Stimulated activated naive B cell treated with anti-CD40 and anti-IgM and Interleukin-4, amounts not matched to agents 10 μg/mL and 1 μg/mL and 100 μg/mL, for 72 hours (primary cell): ENCODE results near the gene NDUFS6.
A peak's percentile ranks its signal among the peaks of the same experiment; 100 is the strongest.

Source experiments
- ATAC-seq, 2 donors: fragments of 150-1000 bp; cut with Tn5 transposase; replicated peaks; 2 replicates each; pipeline ENCODE4 v1.10.0; 2021; ENCODE audit warnings: moderate library complexity in 1 of 2
- DNase-seq: peaks from one replicate; pipeline ENCODE4 v3.0.0; 2021
- H3K27ac Mint-ChIP-seq: one replicate; pipeline ENCODE4 v1.8.0; 2022; ENCODE audit warnings: mild to moderate bottlenecking, mixed read lengths
- H3K27me3 Mint-ChIP-seq, 2 donors: one replicate each; pipeline ENCODE4 v1.8.0; 2022; ENCODE audit warnings: mixed read lengths in 2 of 2
- H3K36me3 Mint-ChIP-seq, 2 donors: one replicate each; pipeline ENCODE4 v1.8.0; 2022; ENCODE audit warnings: mixed read lengths in 2 of 2, mild to moderate bottlenecking in 1 of 2
- H3K4me1 Mint-ChIP-seq, 2 donors: one replicate each; pipeline ENCODE4 v1.8.0; 2022; ENCODE audit warnings: mixed read lengths in 2 of 2, mild to moderate bottlenecking in 1 of 2
- H3K4me3 Mint-ChIP-seq, 2 donors: one replicate each; pipeline ENCODE4 v1.8.0; 2022; ENCODE audit warnings: mild to moderate bottlenecking in 2 of 2, mixed read lengths in 2 of 2, moderate library complexity in 1 of 2
- H3K9me3 Mint-ChIP-seq, 2 donors: one replicate each; pipeline ENCODE4 v1.8.0; 2022; ENCODE audit warnings: mixed read lengths in 2 of 2, mild to moderate bottlenecking in 1 of 2

Gene NDUFS6

GRCh38 chr5:1801222-1801966 is at the start of gene NDUFS6:
Gene NDUFS6 (plus strand): TSS chr5:1801407. CDS start chr5:1801418, 11 bp downstream.
- Mint-ChIP-seq H3K9me3 (no peaks in the 10 kb centered on the region), H3K36me3 (peaks cover 47 to 51% of the 10 kb centered on the region in 2 donors), H3K27me3 (no peaks in the 10 kb centered on the region), H3K4me3 (peak within 1 kb of the TSS; percentile 92 to 98), H3K4me1 (peaks cover 36 to 53% of the 10 kb centered on the region in 2 donors), H3K27ac (peak within 1 kb of the TSS; percentile 86)
- peak; percentile 64 to 70 for ATAC-seq
- DNase-seq = peak; percentile 71

DNA sequence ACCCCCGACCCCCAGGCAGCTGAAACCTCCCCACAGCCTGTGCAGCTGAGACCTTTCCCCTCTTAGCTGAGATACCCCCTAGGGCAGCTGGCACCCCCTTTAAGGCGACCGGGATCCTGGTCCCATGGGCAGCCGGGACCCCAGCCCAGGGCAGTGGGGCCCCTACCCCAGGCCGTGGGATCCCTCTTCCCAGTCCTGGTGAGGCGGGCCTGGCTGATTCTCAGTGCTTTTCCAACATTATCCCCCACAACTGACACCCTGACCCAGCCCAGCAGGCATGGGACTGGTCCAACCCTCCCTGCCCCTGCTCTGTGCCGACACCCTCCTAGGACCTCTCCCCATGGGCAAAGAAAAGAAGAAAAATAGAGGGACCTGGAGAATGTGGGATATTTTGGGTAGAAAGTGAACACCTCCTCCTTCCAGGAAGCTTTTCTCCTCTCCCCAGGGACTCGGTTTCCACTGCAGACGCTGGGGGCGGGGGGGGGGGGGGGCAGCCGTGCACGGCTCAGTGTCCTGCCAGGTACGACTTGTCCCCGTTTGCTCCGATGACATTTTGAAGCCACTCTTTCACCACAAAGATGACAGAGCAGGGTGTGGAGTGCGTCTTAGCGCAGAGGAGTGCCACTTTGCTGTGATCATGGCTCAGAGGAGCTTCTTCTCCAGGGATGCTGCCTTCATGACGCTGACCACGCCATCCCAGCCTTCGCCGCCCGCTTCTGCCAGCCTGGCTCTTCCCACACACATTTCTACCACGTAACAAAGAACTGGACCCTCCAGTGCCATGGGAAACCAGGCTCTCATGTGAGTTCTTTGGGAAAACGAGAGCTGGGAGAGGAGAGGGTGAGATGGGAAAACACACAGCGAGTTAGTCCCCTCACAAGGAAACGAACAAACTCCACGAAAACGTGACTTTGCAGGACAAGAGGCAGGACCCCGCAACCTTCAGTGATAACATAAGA is 49.1 kb upstream of the NDUFS6 start:
- DNase-seq = no peak
- Mint-ChIP-seq H3K27me3 (peaks cover 19 to 24% of the 10 kb centered on the region in 2 donors), H3K27ac (no peak overlapping the region), H3K9me3 (no peaks in the 10 kb centered on the region), H3K36me3 (no peaks in the 10 kb centered on the region), H3K4me3 (no peak overlapping the region), H3K4me1 (no peaks in the 10 kb centered on the region)
- ATAC-seq = no peak

- ATAC-seq (no peak), DNase-seq (no peak)
- no peak overlapping the region for H3K27ac Mint-ChIP-seq
- H3K36me3 Mint-ChIP-seq = peaks cover 0 to 4% of the 10 kb centered on the region in 2 donors
- peaks cover 24 to 29% of the 10 kb centered on the region in 2 donors for H3K27me3 Mint-ChIP-seq
- H3K4me1 Mint-ChIP-seq = no peaks in the 10 kb centered on the region
- no peak overlapping the region for H3K4me3 Mint-ChIP-seq
- peaks cover 0 to 3% of the 10 kb centered on the region in 2 donors for H3K9me3 Mint-ChIP-seq
Measured at GRCh38 chr5:1752881-1753280, 48.3 kb upstream of the NDUFS6 start.

- Mint-ChIP-seq H3K4me3 (no peak overlapping the region), H3K36me3 (peaks cover 0 to 4% of the 10 kb centered on the region in 2 donors), H3K27ac (no peak overlapping the region), H3K4me1 (no peaks in the 10 kb centered on the region), H3K27me3 (peaks cover 24 to 29% of the 10 kb centered on the region in 2 donors), H3K9me3 (peaks cover 3 to 8% of the 10 kb centered on the region in 2 donors)
- no peak for ATAC-seq
- no peak for DNase-seq
Measured at GRCh38 chr5:1753490-1753889, 47.7 kb upstream of the NDUFS6 start.

DNA sequence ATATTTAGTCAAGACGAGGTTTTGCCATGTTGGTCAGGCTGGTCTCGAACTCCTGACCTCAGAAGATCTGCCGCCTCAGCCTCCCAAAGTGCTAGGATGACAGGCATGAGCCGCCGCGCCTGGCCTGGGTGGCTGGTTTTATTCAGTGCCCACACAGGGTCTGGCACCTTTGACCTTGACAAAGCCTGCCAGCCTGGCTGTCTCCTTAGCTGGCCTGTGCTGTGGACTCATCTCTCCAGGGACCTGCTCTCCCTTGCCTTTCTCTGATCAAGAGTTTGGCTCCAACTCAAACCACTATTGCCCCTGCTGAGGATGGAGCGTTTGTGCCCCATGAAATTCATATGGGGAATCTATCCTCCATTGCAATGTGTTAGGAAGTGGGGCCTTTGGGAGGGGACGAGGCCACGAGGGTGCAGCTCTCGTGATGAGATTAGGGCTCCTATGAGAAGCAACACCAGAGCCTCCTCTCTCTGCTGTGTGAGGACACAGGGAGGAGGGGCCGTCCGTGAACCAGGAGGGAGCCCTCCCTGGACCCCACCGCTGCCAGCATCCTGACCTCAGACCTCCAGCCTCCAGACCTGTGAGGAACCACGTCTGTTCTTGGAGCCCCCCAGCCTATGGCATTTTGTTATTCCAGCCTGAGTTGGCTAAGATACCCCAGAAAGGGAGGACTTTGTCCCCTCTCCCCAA is 46.5 kb upstream of the NDUFS6 start:
- H3K27me3 Mint-ChIP-seq = peaks cover 24 to 26% of the 10 kb centered on the region in 2 donors
- ATAC-seq = no peak

GRCh38 chr5:1755321-1755949 is 45.8 kb upstream of the NDUFS6 start:
- no peak for ATAC-seq
- H3K27ac Mint-ChIP-seq = no peak overlapping the region
- no peak for DNase-seq
- H3K9me3 Mint-ChIP-seq = peaks cover 6 to 13% of the 10 kb centered on the region in 2 donors
- no peaks in the 10 kb centered on the region for H3K4me1 Mint-ChIP-seq
- peaks cover 21 to 25% of the 10 kb centered on the region in 2 donors for H3K27me3 Mint-ChIP-seq
- peaks cover 0 to 4% of the 10 kb centered on the region in 2 donors for H3K36me3 Mint-ChIP-seq
- no peak overlapping the region for H3K4me3 Mint-ChIP-seq

More for the DNA sequence above, 46.5 kb upstream of the NDUFS6 start:
- H3K36me3 Mint-ChIP-seq = peaks cover 0 to 4% of the 10 kb centered on the region in 2 donors
- H3K27ac Mint-ChIP-seq = no peak overlapping the region
- H3K4me1 Mint-ChIP-seq = no peaks in the 10 kb centered on the region
- DNase-seq = no peak
- H3K4me3 Mint-ChIP-seq = no peak overlapping the region
- peaks cover 6 to 13% of the 10 kb centered on the region in 2 donors for H3K9me3 Mint-ChIP-seq

DNA sequence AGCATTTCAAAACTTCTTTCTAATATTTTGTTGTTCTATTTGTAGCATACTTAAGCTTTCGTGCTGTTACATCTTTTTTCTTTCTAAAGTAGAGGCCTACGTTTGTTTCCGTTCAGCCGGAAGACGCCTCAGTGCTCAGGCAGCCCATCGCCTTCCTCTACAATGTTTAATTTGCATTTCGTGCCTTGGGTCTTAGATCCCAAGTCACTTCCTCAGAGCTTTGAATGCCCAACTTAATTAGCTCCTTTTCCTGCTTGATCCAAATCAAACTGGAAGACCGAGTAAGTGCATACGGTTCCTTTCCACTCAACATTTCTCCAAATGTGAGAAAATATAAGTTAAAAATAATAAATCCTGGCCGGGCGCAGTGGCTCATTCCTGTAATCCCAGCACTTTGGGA is 44.7 kb upstream of the NDUFS6 start:
- no peak for DNase-seq
- no peak for ATAC-seq
- Mint-ChIP-seq H3K9me3 (peaks cover 6 to 13% of the 10 kb centered on the region in 2 donors), H3K36me3 (peaks cover 0 to 4% of the 10 kb centered on the region in 2 donors), H3K27ac (no peak overlapping the region), H3K4me1 (no peaks in the 10 kb centered on the region), H3K4me3 (no peak overlapping the region), H3K27me3 (peaks cover 14 to 23% of the 10 kb centered on the region in 2 donors)

GRCh38 chr5:1757511-1757910 is 43.7 kb upstream of the NDUFS6 start:
- no peak overlapping the region for H3K4me3 Mint-ChIP-seq
- H3K27me3 Mint-ChIP-seq = peaks cover 18 to 20% of the 10 kb centered on the region in 2 donors
- H3K9me3 Mint-ChIP-seq = peaks cover 6 to 13% of the 10 kb centered on the region in 2 donors
- H3K4me1 Mint-ChIP-seq = no peaks in the 10 kb centered on the region
- DNase-seq (no peak), ATAC-seq (no peak)
- peaks cover 0 to 4% of the 10 kb centered on the region in 2 donors for H3K36me3 Mint-ChIP-seq
- no peak overlapping the region for H3K27ac Mint-ChIP-seq

DNA sequence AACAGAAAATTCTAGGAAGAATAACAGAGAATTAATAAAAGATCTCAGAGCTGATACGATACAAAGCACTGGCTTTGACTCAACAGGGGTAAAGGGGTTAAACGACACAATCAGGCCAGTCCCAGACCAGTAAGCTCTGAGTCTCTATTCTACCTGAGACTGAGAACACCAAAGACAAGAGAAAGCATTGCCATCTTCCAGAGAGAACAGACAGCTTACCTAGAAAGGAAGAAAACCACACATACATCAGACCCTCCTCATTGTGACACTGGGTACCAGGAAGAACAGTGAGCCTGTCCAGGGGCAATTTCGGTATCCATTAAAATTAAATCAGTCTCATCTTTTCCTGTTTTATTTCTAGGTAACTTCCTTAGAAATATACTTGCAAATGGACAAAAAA is 42.6 kb upstream of the NDUFS6 start:
- peaks cover 0 to 4% of the 10 kb centered on the region in 2 donors for H3K36me3 Mint-ChIP-seq
- no peak overlapping the region for H3K4me3 Mint-ChIP-seq
- H3K4me1 Mint-ChIP-seq = no peaks in the 10 kb centered on the region
- ATAC-seq (no peak), DNase-seq (no peak)
- peaks cover 6 to 13% of the 10 kb centered on the region in 2 donors for H3K9me3 Mint-ChIP-seq
- H3K27ac Mint-ChIP-seq = no peak overlapping the region
- peaks cover 23 to 26% of the 10 kb centered on the region in 2 donors for H3K27me3 Mint-ChIP-seq

GRCh38 chr5:1759378-1759970 is 41.7 kb upstream of the NDUFS6 start:
- peaks cover 6 to 13% of the 10 kb centered on the region in 2 donors for H3K9me3 Mint-ChIP-seq
- no peak overlapping the region for H3K4me3 Mint-ChIP-seq
- DNase-seq = no peak
- peaks cover 0 to 4% of the 10 kb centered on the region in 2 donors for H3K36me3 Mint-ChIP-seq
- no peak overlapping the region for H3K27ac Mint-ChIP-seq
- H3K4me1 Mint-ChIP-seq = no peaks in the 10 kb centered on the region
- H3K27me3 Mint-ChIP-seq = peaks cover 29 to 35% of the 10 kb centered on the region in 2 donors
- no peak for ATAC-seq

DNA sequence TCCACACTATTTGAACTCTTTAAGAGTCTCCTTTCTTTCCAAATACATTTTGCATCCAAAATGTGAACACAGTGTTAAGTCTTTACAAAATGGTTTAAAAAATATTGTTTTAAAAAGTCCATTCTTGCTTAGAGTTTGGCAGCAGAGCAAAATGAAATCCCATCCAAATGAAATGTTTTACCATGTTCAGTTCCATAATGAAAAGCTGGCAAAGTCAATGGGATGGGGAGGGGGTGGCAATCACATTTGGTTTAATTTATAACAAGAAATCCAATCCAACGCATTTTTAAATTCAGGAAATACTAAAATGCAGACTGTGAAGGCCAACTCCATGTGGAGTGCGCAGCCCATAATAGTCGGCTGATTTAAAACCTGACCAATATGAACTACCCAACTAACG is 41.0 kb upstream of the NDUFS6 start:
- peaks cover 6 to 13% of the 10 kb centered on the region in 2 donors for H3K9me3 Mint-ChIP-seq
- DNase-seq = no peak
- no peak overlapping the region for H3K27ac Mint-ChIP-seq
- no peaks in the 10 kb centered on the region for H3K4me1 Mint-ChIP-seq
- peaks cover 35 to 40% of the 10 kb centered on the region in 2 donors for H3K27me3 Mint-ChIP-seq
- ATAC-seq = no peak
- H3K36me3 Mint-ChIP-seq = peaks cover 0 to 4% of the 10 kb centered on the region in 2 donors
- no peak overlapping the region for H3K4me3 Mint-ChIP-seq

DNA sequence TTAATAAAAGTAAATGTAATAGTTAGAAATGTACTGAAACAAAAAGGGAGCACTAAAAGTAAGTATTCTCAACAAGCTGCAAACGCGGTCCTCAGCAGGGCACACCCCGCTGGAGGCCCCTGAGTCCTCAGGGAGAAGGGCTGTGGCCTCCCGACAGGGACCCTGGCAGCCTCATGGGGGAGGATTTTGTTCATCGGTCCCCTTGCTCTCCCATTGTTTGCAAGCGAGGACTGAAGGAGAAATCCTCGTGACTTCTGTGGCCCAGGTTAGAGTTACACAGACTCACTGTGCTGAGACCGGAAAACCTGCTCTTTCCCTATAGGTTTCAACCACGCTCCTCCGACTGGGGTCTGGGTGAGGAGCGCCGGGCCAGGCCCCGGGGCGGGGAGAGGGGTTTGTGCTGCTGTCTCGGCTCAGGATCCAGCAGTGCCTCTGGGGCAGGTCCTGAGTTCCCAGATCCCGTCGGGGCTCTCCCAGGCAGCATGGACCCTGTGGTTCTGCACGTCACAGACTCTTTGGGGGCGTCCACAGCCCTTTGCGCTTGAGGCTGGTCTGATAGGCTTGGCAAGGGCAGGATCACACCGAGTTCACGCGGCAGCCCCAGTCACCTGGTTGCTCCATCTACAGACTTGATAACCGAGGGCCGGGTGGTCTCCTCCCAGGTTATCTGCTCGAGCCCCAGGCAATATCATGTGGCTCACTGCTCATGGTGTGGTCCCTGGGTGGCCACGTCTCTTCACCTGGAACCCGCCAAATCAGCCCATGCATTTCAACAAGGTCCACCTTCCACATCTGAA is 40.4 kb upstream of the NDUFS6 start:
- Mint-ChIP-seq H3K36me3 (peaks cover 0 to 4% of the 10 kb centered on the region in 2 donors), H3K9me3 (peaks cover 6 to 14% of the 10 kb centered on the region in 2 donors), H3K27me3 (peaks cover 39 to 40% of the 10 kb centered on the region in 2 donors), H3K4me1 (no peaks in the 10 kb centered on the region), H3K27ac (no peak overlapping the region), H3K4me3 (no peak overlapping the region)
- ATAC-seq (no peak), DNase-seq (no peak)

- no peak for DNase-seq
- peaks cover 39 to 40% of the 10 kb centered on the region in 2 donors for H3K27me3 Mint-ChIP-seq
- no peak for ATAC-seq
- no peak overlapping the region for H3K4me3 Mint-ChIP-seq
- H3K36me3 Mint-ChIP-seq = peaks cover 0 to 4% of the 10 kb centered on the region in 2 donors
- no peak overlapping the region for H3K27ac Mint-ChIP-seq
- no peaks in the 10 kb centered on the region for H3K4me1 Mint-ChIP-seq
- H3K9me3 Mint-ChIP-seq = peaks cover 6 to 14% of the 10 kb centered on the region in 2 donors
Measured at GRCh38 chr5:1761453-1761755, 39.8 kb upstream of the NDUFS6 start.
